Metanephros (tissue), 2 donors: ENCODE results near the gene NXN. TPM values are rescaled to one million over a fixed set of nuclear protein-coding genes. Genes with fewer than 3 reads are reported as not detected.

Source experiments
- small RNA-seq: library from RNA; depleted of rRNA; stranded (forward); fragments of <200 nt; gene quantifications from one replicate; pipeline ENCODE3, GENCODE V24; 2014; ENCODE audit warnings: low replicate concordance
- total RNA-seq: library from RNA; depleted of rRNA; stranded (reverse); fragments of >200 nt; gene quantifications from one replicate; pipeline ENCODE4 v1.2.3, GENCODE V29; 2014

The NXN gene
- 50.2 TPM for total RNA-seq

GRCh38 chr17:979539-980405, at the start of gene NXN:
TSS of gene NXN (minus strand) at chr17:979776.

GRCh38 chr17:996554-997344, 17.2 kb upstream of the NXN start, which contains the start of gene TIMM22:
TSS of gene TIMM22 (plus strand) at chr17:997129. CDS start at chr17:997143, 14 bp downstream.

DNA sequence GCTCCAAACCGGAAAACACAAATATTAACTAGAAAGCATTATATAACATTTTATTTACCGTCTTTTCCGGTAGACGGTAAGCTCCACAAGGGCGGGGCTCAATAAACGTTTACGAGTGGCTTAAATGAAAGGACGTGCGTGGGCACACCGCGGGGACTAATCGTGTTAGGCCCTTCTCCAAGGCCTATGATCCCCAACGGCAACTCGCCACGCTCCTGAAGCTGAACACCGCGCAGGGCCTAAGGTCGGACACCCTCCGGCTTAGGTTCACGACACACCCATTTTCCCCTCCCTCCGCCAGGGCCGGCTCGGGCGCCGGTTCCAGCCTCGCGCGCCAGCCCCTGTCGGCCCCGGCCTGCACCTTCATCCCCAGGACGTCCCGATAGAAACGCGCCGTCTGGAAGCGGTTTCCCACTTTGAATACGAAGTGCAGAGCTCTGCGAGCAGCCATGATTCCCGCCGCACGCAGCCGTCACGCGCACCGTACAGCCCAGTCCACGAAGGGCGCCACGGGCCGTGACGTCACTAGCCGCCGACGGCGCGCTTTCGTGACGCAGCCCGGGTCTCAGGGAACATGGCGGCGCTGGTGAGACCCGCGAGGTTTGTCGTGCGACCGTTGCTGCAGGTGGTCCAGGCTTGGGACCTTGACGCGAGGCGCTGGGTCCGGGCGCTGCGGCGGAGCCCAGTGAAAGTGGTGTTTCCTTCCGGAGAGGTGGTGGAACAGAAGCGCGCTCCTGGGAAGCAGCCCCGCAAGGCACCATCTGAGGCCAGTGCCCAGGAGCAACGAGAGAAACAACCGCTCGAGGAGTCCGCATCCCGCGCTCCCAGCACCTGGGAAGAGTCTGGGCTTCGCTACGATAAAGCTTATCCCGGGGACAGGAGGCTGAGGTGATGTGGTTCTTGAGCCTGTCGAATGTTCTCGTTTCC, 197.5 kb downstream of the NXN start, which contains the start of the genes GLOD4 and MRM3:
Gene GLOD4 (minus strand): TSS at position 476 of the 927 bp plus-strand sequence. CDS start 25 bp downstream, at position 451.
Gene MRM3 (plus strand): TSS at position 549 of the 927 bp plus-strand sequence. CDS start 26 bp downstream, at position 575.

GRCh38 chr17:752002-752619, 227.5 kb downstream of the NXN start, which contains the start of gene GEMIN4:
TSS of gene GEMIN4 (minus strand) at chr17:752264. CDS start at chr17:752142, 122 bp downstream.

Small RNA genes within 50 kb of the gene (small RNA-seq; reads per million reads assigned to genes)
- not detected for gene MIR3183

Other genes starting within 250 kb of the NXN start
- 16.2 TPM for gene TLCD3A, start 247.2 kb downstream of the NXN start, total RNA-seq
- 20.8 TPM for gene GEMIN4, start 227.5 kb downstream of the NXN start, total RNA-seq
- 57.9 TPM for gene GLOD4, start 197.5 kb downstream of the NXN start, total RNA-seq
- 39.4 TPM for gene MRM3, start 197.4 kb downstream of the NXN start, total RNA-seq
- gene TIMM22, start 17.4 kb upstream of the NXN start, total RNA-seq: 14.4 TPM
- 44.8 TPM for gene ABR, start 200.2 kb upstream of the NXN start, total RNA-seq